Astrocyte (in vitro differentiated cells and primary cell): ENCODE results near the gene FGF22.

Experiments used
- CTCF ChIP-seq: IDR thresholded peaks from 2 replicates; pipeline ENCODE4 v1.5.1; 2011; ENCODE audit warnings: low read depth, mild to moderate bottlenecking, inconsistent platforms, low read length, moderate library complexity; ENCODE audit not compliant: insufficient read depth
- EZH2 ChIP-seq: IDR thresholded peaks from 2 replicates; pipeline ENCODE4 v1.6.1; 2012; ENCODE audit warnings: mild to moderate bottlenecking, low read length, inconsistent platforms; ENCODE audit not compliant: insufficient read depth

- TF ChIP-seq CTCF (no peak), EZH2 (no peak)
Measured at GRCh38 chr19:625257-625656, 14.4 kb upstream of the FGF22 start.
